ENCODE measurements around the gene SLC23A1.
A peak's percentile ranks its signal among the peaks of the same experiment; 100 is the strongest.
"Not testable (repeated sequence)": the region's sequence is repeated elsewhere in the genome, so short reads cannot be mapped to it uniquely, and the experiment has no call there.

The SLC23A1 gene

GRCh38 chr5:139389701-139390638, 6.9 kb upstream of the SLC23A1 start, which contains the start of gene MZB1:
Gene MZB1 (minus strand): TSS chr5:139389913. CDS start chr5:139389856, 57 bp downstream.
- DNase-seq: peak; percentile 83 to 86

- DNase-seq: peak in 1 of 2 donors; percentile 69
These were observed 5.2 kb upstream of the SLC23A1 start for GRCh38 chr5:139388198-139388821.

- no peak for DNase-seq
These were observed 4.6 kb upstream of the SLC23A1 start for GRCh38 chr5:139387611-139388197.

DNA sequence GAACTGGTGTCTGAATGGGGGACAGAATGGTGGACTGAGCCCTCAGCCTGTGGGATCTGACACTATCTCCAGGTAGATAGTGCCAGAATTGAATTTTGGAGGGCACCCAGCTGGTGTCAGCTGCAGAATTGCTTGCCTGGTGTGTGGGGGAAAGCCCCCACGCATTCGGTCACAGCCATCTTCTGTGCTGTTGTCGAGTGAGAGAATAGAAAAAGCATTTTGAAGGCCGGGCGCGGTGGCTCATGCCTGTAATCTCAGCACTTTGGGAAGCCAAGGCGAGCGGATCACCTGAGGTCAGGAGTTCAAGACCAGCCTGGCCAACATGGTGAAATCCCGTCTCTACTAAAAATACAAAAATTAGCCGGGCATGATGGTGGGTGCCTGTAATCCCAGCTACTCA, 3.9 kb upstream of the SLC23A1 start:
- DNase-seq: not testable (repeated sequence)

DNA sequence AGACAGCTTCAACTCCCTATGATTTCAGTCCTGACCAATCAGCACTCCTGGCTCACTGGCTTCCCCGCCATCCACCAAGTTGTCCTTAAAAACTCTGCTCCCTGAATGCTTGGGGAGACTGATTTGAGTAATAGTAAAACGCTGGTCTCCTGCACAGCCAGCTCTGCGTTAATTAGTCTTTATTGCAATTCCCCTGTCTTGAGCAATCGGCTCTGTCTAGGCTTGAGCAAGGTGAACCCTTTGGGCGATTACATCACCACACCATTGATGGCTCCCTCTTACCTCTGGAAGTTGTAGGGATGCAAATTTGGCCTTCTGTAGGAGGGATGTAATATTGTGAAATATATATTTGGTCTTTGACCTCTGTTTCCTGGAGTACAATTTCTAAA, 2.9 kb upstream of the SLC23A1 start:
- DNase-seq: no peak

DNA sequence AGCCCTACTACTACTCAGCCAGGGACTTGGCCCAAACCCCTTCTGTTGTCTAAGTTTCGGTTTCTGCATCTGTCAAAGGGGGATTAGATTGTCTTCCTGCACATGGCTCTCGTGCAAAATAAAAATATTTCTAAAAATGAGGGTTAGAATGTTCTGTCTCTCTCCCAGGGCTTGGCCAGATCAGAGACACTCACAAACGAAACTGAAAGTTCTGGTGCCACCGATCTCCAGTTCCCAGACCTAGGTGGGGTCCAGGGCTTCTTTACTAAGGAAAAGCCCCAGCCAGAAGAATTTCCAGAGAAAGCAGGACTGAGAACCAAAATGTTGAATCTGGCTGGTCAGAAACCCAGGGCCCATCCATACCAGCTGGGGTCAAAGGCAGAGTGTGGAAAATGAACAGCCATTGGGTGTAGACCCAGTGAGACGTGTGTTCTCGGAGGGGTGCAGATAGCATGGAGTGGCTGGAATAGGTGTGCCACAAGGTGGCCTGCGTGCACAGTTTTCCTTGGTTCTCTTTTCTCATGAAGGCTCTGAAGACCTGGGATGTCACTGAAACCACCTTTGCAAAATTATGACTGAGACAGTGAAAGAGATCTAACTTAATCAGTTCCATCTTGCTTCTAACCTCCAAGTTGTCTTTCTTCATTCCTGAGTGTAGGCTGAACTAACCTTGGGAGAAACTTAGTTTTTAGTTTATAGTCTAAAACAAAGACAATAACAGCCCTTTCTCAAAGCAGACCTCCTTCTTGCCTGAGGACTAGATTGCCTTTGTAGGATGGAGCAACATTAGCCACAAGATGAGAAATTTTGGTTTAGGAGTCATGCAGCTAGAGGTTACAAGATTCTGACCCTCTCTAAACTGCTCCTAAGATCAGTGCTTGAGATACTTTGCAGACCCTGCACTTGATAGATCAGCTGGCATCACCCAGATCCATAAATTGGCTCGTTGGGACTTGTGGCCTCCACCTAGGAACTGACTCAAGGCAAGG, 2.3 kb upstream of the SLC23A1 start:
- peak in 1 of 2 donors; percentile 43 for DNase-seq

GRCh38 chr5:139384591-139385051, 1.5 kb upstream of the SLC23A1 start:
- DNase-seq: no peak

DNA sequence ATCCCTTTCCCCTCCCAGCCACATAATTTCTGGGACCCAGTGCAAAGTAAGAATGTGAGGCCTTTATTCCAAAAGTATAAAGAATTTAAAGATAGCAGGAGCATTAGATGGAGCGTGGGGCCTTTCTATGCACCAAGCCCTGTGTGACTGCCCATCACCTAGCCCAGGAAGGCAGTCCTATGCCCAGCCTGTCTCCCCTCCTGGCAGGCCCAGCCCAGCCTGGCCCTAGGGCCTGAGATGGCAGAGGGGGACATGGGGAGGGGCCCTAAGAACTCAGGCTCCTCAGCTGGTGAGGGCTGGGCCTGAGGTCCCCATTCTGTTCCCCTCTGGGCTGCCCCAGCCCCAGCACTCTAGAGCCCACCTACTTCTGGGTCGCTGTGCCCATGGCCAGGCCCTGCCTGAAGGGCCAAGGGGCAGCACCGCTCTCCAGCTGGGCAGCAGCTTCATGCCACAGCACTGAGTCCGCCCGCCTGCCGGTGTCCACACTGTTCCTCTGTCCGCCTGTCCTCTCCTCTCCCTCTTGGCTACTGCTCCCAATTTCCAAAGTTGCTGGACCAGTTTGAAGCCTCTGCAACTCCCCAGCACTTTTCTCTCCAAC, 995 bp upstream of the SLC23A1 start:
- no peak for DNase-seq

DNA sequence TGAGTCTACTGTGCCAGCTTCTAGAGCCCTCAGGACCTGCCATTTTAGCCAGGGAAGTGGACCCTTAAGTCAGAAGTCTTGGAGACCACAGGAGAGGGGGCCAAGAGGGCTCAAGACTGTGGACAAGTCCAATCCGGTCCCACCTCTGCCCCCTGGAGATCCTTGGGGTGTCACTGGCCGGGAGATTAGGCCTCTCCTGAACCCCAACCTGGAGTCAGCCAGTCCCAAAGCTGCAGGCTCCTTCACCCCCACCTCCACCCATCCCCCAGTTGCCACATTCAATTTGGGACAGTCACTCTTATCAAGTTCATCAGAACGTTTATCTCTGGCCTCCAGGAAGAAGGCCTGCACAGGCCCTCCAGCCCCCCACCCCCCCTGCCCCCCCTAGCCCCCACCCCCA, 290 bp downstream of the SLC23A1 start:
- no peak for DNase-seq

DNA sequence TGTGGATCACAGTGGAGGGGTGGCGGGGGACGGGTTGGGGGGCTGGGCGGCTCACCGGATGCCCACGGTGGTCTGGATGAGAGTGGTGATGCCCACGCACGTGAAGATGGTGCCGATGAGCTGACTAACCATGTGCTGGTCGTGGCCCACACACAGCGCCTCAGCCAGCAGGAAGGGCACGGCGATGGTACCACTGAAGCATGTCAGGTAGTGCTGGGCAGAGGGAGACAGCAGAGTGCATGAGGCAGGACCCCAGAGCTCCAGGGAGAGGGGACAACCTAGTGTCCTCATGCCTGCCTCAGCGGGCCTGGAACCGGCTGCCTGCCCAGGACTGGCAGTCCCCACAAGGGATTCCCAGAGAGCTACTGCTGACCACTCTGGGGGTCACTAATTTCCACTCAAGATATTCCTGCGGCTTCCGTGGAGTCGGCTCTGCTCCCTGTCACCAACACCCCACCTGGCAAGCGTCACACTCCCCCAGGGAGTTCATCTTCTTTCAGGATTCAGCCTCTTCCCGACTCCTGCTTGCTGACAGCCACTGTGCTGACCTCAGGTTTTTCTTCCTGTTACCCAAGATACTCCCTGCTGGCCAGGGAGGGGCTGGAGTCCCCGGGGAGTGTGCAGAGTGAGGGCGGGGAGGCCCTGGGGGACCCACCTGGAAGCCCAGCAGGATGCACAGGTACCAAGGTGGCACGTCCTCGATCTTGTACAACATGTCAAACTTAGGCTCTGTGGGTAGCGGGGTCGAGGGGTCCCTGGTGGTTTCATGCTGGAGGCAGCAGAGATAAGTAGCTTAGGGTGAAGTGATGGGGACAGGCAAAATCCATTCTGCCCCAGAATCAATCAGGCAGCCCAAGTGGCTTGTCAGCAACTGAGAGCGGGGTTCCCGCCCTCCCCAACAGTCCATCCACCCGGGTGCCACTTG, 998 bp downstream of the SLC23A1 start:
- no peak for DNase-seq

DNA sequence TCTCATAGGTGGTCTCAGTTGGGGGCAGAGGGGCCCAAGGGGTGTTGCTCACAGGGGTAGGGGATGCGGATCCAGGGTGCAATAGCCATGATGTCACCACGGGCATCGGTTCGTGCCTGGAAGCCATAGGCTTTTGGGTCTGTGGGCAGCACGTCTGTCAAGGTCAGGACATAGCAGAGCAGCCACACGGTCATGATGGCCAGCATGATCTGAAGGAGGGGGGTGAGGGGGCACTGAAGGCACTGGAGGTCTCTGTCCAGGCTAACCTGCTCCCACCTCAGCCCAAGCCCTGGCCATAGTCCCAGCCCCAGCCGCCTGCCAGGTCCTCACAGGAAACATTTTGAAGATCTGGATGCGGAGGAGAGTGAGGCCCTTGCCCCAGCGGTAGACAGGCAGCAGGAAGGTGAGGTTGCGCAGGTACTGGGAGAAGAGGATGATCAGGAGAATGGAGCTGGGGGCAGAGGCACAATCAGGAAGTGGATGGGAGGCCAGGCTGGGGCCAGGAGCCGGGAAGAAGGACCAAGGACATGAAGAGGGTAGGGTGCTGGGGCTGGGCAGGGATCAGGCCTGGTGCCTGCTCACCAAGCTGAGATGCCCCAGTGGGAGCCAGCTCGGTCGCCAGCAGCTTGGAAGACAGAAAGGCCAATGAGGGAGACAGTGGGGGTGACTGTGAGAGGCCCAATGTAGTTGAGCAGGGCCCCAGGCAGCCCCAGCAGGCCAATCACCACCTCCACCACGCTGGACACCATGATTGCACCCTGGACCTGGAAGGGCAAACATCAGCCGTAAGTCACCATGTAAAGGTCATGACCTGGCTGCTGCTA, 3.3 kb downstream of the SLC23A1 start:
- DNase-seq: no peak

DNA sequence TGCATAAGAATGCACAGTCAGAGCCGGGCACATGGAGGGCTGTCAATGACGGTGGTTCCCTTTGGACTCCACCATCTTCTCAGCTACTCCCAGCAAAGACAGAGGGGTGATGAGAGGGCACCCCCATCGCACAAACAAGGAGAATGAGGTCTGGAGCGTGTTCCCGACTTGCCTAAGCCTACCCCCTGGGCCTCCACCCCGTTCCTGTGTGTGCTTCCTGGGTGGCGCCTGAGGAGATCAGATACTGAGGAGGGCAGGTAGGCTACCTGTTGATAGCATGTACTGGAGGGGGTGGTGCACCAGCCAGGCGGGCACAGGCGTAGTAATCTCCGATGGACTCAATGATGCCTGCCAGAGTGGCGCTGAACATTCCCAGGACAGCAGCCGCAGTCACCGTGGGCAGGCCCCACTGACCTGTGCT, 4.1 kb downstream of the SLC23A1 start:
- DNase-seq: no peak

- DNase-seq: no peak
These were observed 4.8 kb downstream of the SLC23A1 start for GRCh38 chr5:139378101-139378825.

DNA sequence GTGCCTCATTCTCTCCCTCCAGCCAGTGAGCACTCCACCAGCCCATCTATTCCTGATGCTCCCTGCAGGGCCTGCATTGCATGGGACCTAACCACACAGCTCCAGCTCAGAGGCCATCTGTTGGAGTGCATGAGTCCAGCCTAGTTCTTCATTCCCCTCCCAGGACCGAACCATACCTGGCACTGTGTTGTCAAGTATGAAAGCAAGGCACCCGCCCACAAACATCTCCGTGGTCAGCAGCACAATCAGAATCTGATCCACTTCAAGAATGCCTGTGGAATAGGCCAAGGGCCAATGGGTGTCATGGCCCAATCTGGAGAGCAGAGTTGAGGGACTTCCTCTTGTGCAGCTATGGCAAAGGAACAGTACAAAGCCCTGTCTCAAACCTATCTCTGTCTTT, 5.9 kb downstream of the SLC23A1 start:
- no peak for DNase-seq

DNA sequence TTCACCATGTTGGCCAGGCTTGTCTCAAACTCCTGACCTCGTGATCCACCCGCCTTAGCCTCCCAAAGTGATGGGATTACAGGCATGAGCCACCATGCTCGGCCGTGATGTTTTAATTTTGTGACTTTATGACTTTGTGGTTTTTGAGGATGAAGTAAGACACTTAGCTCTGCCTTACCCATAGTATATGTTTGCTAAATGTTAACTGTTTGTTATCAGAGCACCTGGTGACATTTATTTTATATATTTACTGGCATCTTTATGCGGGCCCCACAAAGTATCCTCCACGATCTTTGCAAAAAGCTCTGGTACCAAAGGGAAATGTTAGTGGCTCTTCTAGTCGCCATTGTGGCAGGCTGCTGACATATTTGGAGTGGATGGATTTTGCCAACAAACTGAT, 6.7 kb downstream of the SLC23A1 start:
- no peak for DNase-seq

DNA sequence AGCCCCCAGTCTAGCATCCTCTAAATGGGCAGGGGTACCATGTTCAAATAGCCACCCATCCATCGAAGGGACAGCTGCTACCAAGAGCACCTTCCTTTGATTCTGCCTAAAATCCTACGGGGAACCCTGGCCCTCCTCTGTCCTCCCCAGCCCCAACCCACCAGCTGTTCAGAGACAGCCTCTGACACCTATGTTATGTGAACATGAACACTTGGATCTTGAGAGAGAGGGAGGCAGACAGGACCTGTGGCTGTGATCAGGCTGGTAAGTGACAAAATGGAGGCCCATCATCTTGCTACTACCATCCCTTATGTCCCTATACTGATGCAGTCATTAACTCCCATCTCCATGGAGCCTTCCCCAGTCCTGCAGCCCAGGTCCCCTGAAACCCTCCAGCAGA, 8.2 kb downstream of the SLC23A1 start:
- peak in 1 of 2 donors; percentile 5 for DNase-seq

DNA sequence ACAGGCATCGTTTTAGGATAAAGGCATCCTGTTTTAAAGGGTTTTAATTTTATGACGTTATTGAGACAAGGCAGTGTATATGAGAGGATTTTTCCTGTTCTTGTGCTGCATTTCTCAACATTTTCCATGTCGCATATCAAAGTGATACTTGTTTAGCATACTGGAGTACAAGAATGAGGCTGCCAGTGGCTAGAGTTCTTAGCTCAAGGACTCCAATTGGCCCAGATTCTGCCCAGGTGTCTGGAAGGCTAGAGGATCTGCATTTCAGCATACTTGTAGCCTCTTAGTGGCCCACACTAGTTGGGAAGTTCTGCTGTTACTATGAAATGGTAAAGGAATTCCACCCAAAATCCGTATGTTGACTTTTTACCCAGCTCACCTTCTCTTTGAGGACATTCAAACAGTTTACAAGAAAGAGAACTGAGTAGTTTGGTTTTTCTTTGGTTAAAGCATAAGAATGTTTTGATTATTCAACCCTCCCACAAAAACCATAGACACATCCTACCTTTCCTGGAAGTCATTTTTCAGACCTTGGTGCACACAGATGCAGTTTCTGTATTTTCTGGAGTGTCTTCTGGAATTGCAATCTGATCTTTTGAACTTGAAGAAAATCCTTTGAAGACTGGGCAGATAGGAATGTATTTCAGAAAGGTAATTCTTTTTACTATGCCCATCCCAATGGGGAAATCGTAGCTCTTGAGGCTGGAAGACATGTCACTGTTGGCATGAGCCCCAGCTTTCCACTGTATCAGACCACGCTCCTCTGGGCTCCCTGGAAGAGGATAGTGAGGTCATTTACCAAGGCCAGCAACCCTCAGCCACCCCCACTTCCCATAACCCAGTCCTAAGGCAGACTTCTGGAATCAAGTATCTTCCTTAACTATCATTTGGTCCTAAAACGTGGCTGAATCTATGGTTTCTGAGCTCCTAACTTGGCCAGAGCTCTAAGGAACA, 11.3 kb downstream of the SLC23A1 start:
- DNase-seq: peak in 1 of 2 donors; percentile 8

GRCh38 chr5:139369181-139369580, 13.9 kb downstream of the SLC23A1 start:
- DNase-seq: no peak
